HepG2 (cell line): ENCODE results near the gene GSK3B. TPM values are rescaled to one million over a fixed set of nuclear protein-coding genes. Genes with fewer than 3 reads are reported as not detected.
"Not testable (repeated sequence)": the region's sequence is repeated elsewhere in the genome, so short reads cannot be mapped to it uniquely, and the experiment has no call there.

Experiments used
- ATAC-seq: fragments of 200-7000 bp; cut with Tn5 transposase; 3 replicates; pipeline ENCODE4 v1.9.1; 2020; ENCODE audit warnings: mild to moderate bottlenecking, moderate library complexity
- BruUV-seq: library from RNA; stranded (reverse); fragments of 400-500 nt; replicated peaks from 2 replicates; lab custom pipeline; 2021; lab: Mats Ljungman, UMichigan
- CTCF ChIA-PET: fragments of 300-600 bp; formaldehyde crosslinking; extraction: SDS; loops from one replicate; lab custom pipeline; 2021; ENCODE audit warnings: low total read pairs, inconsistent platforms, low intra/inter-chr PET ratio; lab: Yijun Ruan, JAX
- POLR2A ChIA-PET: fragments of 350-600 bp; sonication (Branson Sonifier 250); formaldehyde crosslinking; loops from one replicate; lab custom pipeline; 2020; ENCODE audit warnings: antibody characterized with exemption, inconsistent platforms; lab: Yijun Ruan, JAX
- DNase-seq: peaks from one replicate; pipeline ENCODE4 v3.0.0-alpha.2; 2015; ENCODE audit warnings: low spot score
- FAIRE-seq: peaks from 3 replicates; lab custom pipeline; 2011; peaks lifted over from hg19 to GRCh38; lab: Jason Lieb, UNC
- H2AFZ ChIP-seq: one replicate; pipeline ENCODE4 v1.6.1; 2011; ENCODE audit warnings: low read length, inconsistent platforms
- H3K27ac ChIP-seq: fragments of 300-600 bp; 3 replicates; pipeline ENCODE4 v1.8.0; 2011; ENCODE audit warnings: mixed run types, mild to moderate bottlenecking, mixed read lengths, low read length, inconsistent platforms; ENCODE audit not compliant: insufficient read depth; ENCODE audit errors: extremely low read length
- H3K27me3 ChIP-seq, 2 experiments: fragments of 200-600 bp in 1 of 2; 2 replicates in 1 of 2; 3 replicates in 1 of 2; pipeline versions ENCODE4 v1.6.0 to v1.8.0; 2011; ENCODE audit warnings: low read length in 2 of 2, mild to moderate bottlenecking in 2 of 2, moderate library complexity in 2 of 2, inconsistent platforms in 1 of 2; ENCODE audit not compliant: insufficient read depth in 2 of 2, control insufficient read depth in 1 of 2
- H3K36me3 ChIP-seq, 2 experiments: fragments of 200-600 bp in 1 of 2; replicated peaks in 1 of 2; 2 replicates in 1 of 2; 3 replicates in 1 of 2; pipeline versions ENCODE4 v1.5.1 to v1.8.0; 2011; ENCODE audit warnings: low read length in 2 of 2, inconsistent platforms in 1 of 2; ENCODE audit not compliant: insufficient read depth in 2 of 2, control insufficient read depth in 1 of 2
- H3K4me1 ChIP-seq: 2 replicates; pipeline ENCODE4 v1.5.1; 2012; ENCODE audit warnings: low read length, inconsistent platforms; ENCODE audit not compliant: insufficient read depth
- H3K4me2 ChIP-seq: 2 replicates; pipeline ENCODE4 v1.6.0; 2011; ENCODE audit warnings: low read depth, low read length, inconsistent platforms
- H3K4me3 ChIP-seq, 3 experiments: fragments of 200-600 bp in 1 of 3; sonication (generic), shearing (Covaris generic) in 1 of 3; replicated peaks in 1 of 3; 2 replicates each; pipeline ENCODE4 v1.5.1; 2011 to 2016; ENCODE audit warnings: low read length in 3 of 3, inconsistent platforms in 2 of 3, low read depth in 2 of 3, mild to moderate bottlenecking in 2 of 3, control low read depth in 1 of 3, mixed read lengths in 1 of 3; ENCODE audit not compliant: insufficient read depth in 1 of 3
- H3K79me2 ChIP-seq: one replicate; pipeline ENCODE4 v1.6.1; 2011; ENCODE audit warnings: low read length, inconsistent platforms; ENCODE audit not compliant: insufficient read depth
- H3K9ac ChIP-seq: 2 replicates; pipeline ENCODE4 v1.6.0; 2011; ENCODE audit warnings: mild to moderate bottlenecking, low read depth, low read length, inconsistent platforms; ENCODE audit not compliant: insufficient read depth
- H3K9me3 ChIP-seq: 2 replicates; pipeline ENCODE4 v1.5.1; 2012; ENCODE audit warnings: mild to moderate bottlenecking, low read length
- H4K20me1 ChIP-seq: 2 replicates; pipeline ENCODE4 v1.6.0; 2011; ENCODE audit warnings: inconsistent platforms, mild to moderate bottlenecking, low read length, moderate library complexity; ENCODE audit not compliant: insufficient read depth
- FIP1L1 ChIP-seq: fragments of 200-400 bp; formaldehyde crosslinking; IDR thresholded peaks from 2 replicates; pipeline ENCODE4 v1.6.1; 2018; ENCODE audit warnings: low read depth, mild to moderate bottlenecking, low read length, moderate library complexity, borderline replicate concordance; ENCODE audit not compliant: insufficient read depth
- JUN ChIP-seq: sonication (generic); formaldehyde crosslinking; IDR thresholded peaks from 2 replicates; pipeline ENCODE4 v1.4.0; 2020; ENCODE audit warnings: mild to moderate bottlenecking, missing genetic modification reagents
- ZBTB14 ChIP-seq: sonication (generic); formaldehyde crosslinking; IDR thresholded peaks from 2 replicates; pipeline ENCODE4 v1.4.0; 2020; ENCODE audit warnings: missing genetic modification reagents
- ZMAT5 ChIP-seq: sonication (generic); formaldehyde crosslinking; IDR thresholded peaks from 2 replicates; pipeline ENCODE4 v1.5.0; 2020; ENCODE audit warnings: mild to moderate bottlenecking, low read depth, missing genetic modification reagents, borderline replicate concordance
- ZNF263 ChIP-seq: sonication (generic); formaldehyde crosslinking; IDR thresholded peaks from 2 replicates; pipeline ENCODE4 v1.4.0; 2020; ENCODE audit warnings: missing genetic modification reagents
- ZNF280B ChIP-seq: sonication (generic); formaldehyde crosslinking; IDR thresholded peaks from 2 replicates; pipeline ENCODE4 v1.5.0; 2020; ENCODE audit warnings: missing genetic modification reagents, mild to moderate bottlenecking, borderline replicate concordance
- ZNF296 ChIP-seq: sonication (generic); formaldehyde crosslinking; conservative IDR thresholded peaks from 2 replicates; pipeline ENCODE4 v1.5.0; 2020; ENCODE audit warnings: mild to moderate bottlenecking, missing genetic modification reagents
- ZNF607 ChIP-seq: sonication (generic); formaldehyde crosslinking; IDR thresholded peaks from 2 replicates; pipeline ENCODE4 v1.5.1; 2020; ENCODE audit warnings: missing genetic modification reagents, mild to moderate bottlenecking, borderline replicate concordance
- ZNF780A ChIP-seq: sonication (generic); formaldehyde crosslinking; IDR thresholded peaks from 2 replicates; pipeline ENCODE4 v1.8.0; 2022; ENCODE audit warnings: mild to moderate bottlenecking, missing genetic modification reagents, moderate library complexity
- WGBS: methylation state at CpG from one replicate; pipeline ENCODE4 v1.1.6; 2017; ENCODE audit warnings: low lambda C conversion rate; 5-methylcytosine and 5-hydroxymethylcytosine counted together
- in situ Hi-C: cut with HindIII; loops from 2 replicates; pipeline ENCODE4 v1.10.0; 2017; ENCODE audit warnings: low pct_unique_long_range_greater_than_20kb; ENCODE audit not compliant: extremely low pct_ligation_motif_present
- intact Hi-C: fragments of 100-400 bp; cut with micrococcal nuclease; formaldehyde crosslinking; loops from one replicate; pipeline ENCODE4 v1.10.0; 2022; ENCODE audit not compliant: unreplicated experiment
- polyA plus RNA-seq, 8 experiments: library from polyadenylated mRNA; depleted of rRNA in 3 of 8; stranded (reverse) in 7 of 8; unstranded in 1 of 8; fragments of >200 nt; fragmentation: Illumina TruSeq in 4 of 8; extraction: Trizol in 4 of 8; gene quantifications; 2 replicates each; pipeline versions ENCODE4 v1.2.1 to v1.2.3, GENCODE V29; 2011 to 2016; ENCODE audit warnings: low read depth in 4 of 8, missing spikeins in 1 of 8, mixed read lengths in 1 of 8; ENCODE audit not compliant: insufficient read depth in 1 of 8
- total RNA-seq, 5 experiments: library from RNA; depleted of rRNA; stranded (reverse); fragments of >200 nt; fragmentation: Illumina TruSeq; extraction: Trizol; gene quantifications; 2 replicates each; pipeline ENCODE4 v1.2.3, GENCODE V29; 2016; ENCODE audit warnings: low read depth in 1 of 5

GSK3B gene
- total and polyA plus RNA-seq, 2 of the 13 experiments (the other 11 are each of a cell fraction or from before 2014, with no cell fraction given) = 22.3 to 30.1 TPM

GRCh38 chr3:120052225-120052624 is 42.0 kb downstream of the GSK3B start:
- Histone ChIP-seq H3K9me3 (no peaks in the 10 kb centered on the region), H4K20me1 (peaks cover 2% of the 10 kb centered on the region; the same call in 1 of the 2 replicates), H3K4me1 (peaks cover 6% of the 10 kb centered on the region; the same call in 1 of the 2 replicates), H3K36me3 (no peaks in the 10 kb centered on the region), H3K4me2 (no peak overlapping the region), H3K9ac (no peak overlapping the region), H2AFZ (no peak overlapping the region), H3K79me2 (peaks cover 95% of the 10 kb centered on the region), H3K27ac (no peak overlapping the region), H3K4me3 (no peak overlapping the region), H3K27me3 (no peaks in the 10 kb centered on the region)
- in situ Hi-C loops = no loop called here
- ATAC-seq (no peak), FAIRE-seq (no peak), DNase-seq (no peak)
- CTCF ChIA-PET = no interaction called here
- no TSS peak for BruUV-seq
- POLR2A ChIA-PET = no interaction called here
- TF ChIP-seq FIP1L1 (no peak), ZNF296 (CRISPR knock-in tag) (no peak), ZBTB14 (CRISPR knock-in tag) (no peak), ZMAT5 (no peak), ZNF607 (CRISPR knock-in tag) (no peak), JUN (no peak), ZNF780A (CRISPR knock-in tag) (no peak), ZNF280B (no peak), ZNF263 (CRISPR knock-in tag) (no peak)
- 98% methylated on average over 2 of the region's 2 CpGs for WGBS
- intact Hi-C loops = no loop called here

- DNase-seq, CTCF ChIA-PET, BruUV-seq, intact Hi-C loops, ATAC-seq, H3K4me2 ChIP-seq, H3K27me3 ChIP-seq, H3K4me1 ChIP-seq, in situ Hi-C loops, H3K4me3 ChIP-seq, FAIRE-seq, H3K9ac ChIP-seq, H2AFZ ChIP-seq, POLR2A ChIA-PET, H3K27ac ChIP-seq, H4K20me1 ChIP-seq, H3K36me3 ChIP-seq, H3K9me3 ChIP-seq: not testable (repeated sequence)
- 99% methylated on average over 5 of the region's 5 CpGs for WGBS
- H3K79me2 ChIP-seq = peaks cover 96% of the 10 kb centered on the region
Observed at GRCh38 chr3:120051570-120051969, 42.7 kb downstream of the GSK3B start.
